ENCODE results near the gene NSMCE1. TPM values are rescaled to one million over a fixed set of nuclear protein-coding genes. Genes with fewer than 3 reads are reported as not detected.

The NSMCE1 gene
- total RNA-seq, 1 experiment from 2014 or later: 19.3 TPM

DNA sequence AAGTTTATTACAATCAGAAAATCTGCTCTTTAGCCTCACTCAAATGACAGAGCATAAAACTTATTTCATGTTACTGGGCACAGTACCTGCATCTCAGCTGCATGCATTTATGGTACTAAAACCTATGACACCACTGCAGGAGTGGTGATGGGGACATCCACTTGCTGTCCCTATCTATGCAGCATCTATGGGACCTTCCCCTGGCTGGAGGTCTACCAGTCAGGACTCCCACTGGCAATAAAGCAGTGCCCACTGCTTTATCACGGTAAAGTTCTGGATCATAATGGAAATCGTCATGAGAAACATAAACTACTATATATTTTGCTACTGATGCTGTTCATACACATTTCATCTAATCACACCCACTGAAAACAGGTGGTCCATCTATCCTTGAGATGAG lies 26.2 kb downstream of the NSMCE1 start:
- H3K9me3 Mint-ChIP-seq: no peaks in the 10 kb centered on the region
- H2AK5ac ChIP-seq (ENCODE audit: insufficient read length, low read length): no peak overlapping the region
- no peaks in the 10 kb centered on the region for H3K79me2 ChIP-seq (ENCODE audit: insufficient read depth, low read length)
- H4K20me1 ChIP-seq (ENCODE audit: control insufficient read depth, insufficient read depth, insufficient read length): no peaks in the 10 kb centered on the region
- H2AFZ ChIP-seq (ENCODE audit: low read length): no peak overlapping the region
- H2BK12ac ChIP-seq (ENCODE audit: insufficient read length, low read depth, low read length): no peak overlapping the region
- H3K79me1 ChIP-seq (ENCODE audit: insufficient read depth, low read depth, low read length, poor library complexity, severe bottlenecking): no peaks in the 10 kb centered on the region
- TF ChIP-seq, protein P1, sequence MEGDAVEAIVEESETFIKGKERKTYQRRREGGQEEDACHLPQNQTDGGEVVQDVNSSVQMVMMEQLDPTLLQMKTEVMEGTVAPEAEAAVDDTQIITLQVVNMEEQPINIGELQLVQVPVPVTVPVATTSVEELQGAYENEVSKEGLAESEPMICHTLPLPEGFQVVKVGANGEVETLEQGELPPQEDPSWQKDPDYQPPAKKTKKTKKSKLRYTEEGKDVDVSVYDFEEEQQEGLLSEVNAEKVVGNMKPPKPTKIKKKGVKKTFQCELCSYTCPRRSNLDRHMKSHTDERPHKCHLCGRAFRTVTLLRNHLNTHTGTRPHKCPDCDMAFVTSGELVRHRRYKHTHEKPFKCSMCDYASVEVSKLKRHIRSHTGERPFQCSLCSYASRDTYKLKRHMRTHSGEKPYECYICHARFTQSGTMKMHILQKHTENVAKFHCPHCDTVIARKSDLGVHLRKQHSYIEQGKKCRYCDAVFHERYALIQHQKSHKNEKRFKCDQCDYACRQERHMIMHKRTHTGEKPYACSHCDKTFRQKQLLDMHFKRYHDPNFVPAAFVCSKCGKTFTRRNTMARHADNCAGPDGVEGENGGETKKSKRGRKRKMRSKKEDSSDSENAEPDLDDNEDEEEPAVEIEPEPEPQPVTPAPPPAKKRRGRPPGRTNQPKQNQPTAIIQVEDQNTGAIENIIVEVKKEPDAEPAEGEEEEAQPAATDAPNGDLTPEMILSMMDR (conservative IDR thresholded peaks at IDR 0.05): no peak
- H3K9me3 ChIP-seq (ENCODE audit: control insufficient read depth, low read depth, low read length): no peaks in the 10 kb centered on the region
- H3T11ph ChIP-seq (ENCODE audit: low read length): no peak overlapping the region
- H3K23me2 ChIP-seq (ENCODE audit: insufficient read length, low read depth, low read length, poor library complexity, severe bottlenecking): no peaks in the 10 kb centered on the region
- H2BK20ac ChIP-seq (ENCODE audit: low read depth, low read length, poor library complexity, severe bottlenecking): no peak overlapping the region
- H3K14ac ChIP-seq (ENCODE audit: insufficient read depth, low read length): no peak overlapping the region
- no peak overlapping the region for H4K91ac ChIP-seq (ENCODE audit: insufficient read length, low read depth, low read length)
- no peak overlapping the region for H3K23ac ChIP-seq (ENCODE audit: insufficient read length, low read depth, low read length)
- H2BK120ac ChIP-seq (ENCODE audit: low read depth, low read length, poor library complexity, severe bottlenecking): no peak overlapping the region
- H3K4me3 Mint-ChIP-seq: no peak overlapping the region
- peak; percentile 0 for DNase-seq
- H3K9ac ChIP-seq (ENCODE audit: extremely low read depth, insufficient read length, low read length): no peak overlapping the region
- no peak overlapping the region for H3K56ac ChIP-seq (ENCODE audit: insufficient read length, low read depth, low read length)
- no peak overlapping the region for H2BK5ac ChIP-seq (ENCODE audit: insufficient read length, low read length)
- no peak overlapping the region; a peak in 1 of 7 replicates for H3K27ac Mint-ChIP-seq
- WGBS (ENCODE audit: extremely low coverage, insufficient read length, low lambda C conversion rate): no CpG with 5 or more reads among the region's 2 CpGs
- peaks cover 11 to 21% of the 10 kb centered on the region in 2 experiments for H3K4me1 Mint-ChIP-seq
- H3K4ac ChIP-seq (ENCODE audit: low read depth, low read length): no peak overlapping the region
- no peak overlapping the region for H3K27ac ChIP-seq (ENCODE audit: insufficient read length, low read depth, low read length)
- no peak overlapping the region for H2BK15ac ChIP-seq (ENCODE audit: low read depth, low read length)
- no peaks in the 10 kb centered on the region for H3K27me3 ChIP-seq (ENCODE audit: insufficient read depth, low read length)
- no peak overlapping the region for H4K8ac ChIP-seq (replicated peaks; ENCODE audit: insufficient read length, low read depth, low read length)
- H3K4me1 ChIP-seq (ENCODE audit: insufficient read depth, low read length): peaks cover 4% of the 10 kb centered on the region; the same call in 1 of the 2 replicates
- no peak overlapping the region for H4K5ac ChIP-seq (ENCODE audit: insufficient read length, low read depth, low read length)
- no peak overlapping the region for H3K18ac ChIP-seq (ENCODE audit: insufficient read length, low read depth, low read length)
- no peaks in the 10 kb centered on the region for H3K36me3 Mint-ChIP-seq (ENCODE audit: insufficient read depth in 1 of 3, low read depth in 3 of 3)
- H3K4me2 ChIP-seq (ENCODE audit: insufficient read depth, insufficient read length, low read length): no peak overlapping the region
- H3K27me3 Mint-ChIP-seq (ENCODE audit: low read depth): peaks cover 1% of the 10 kb centered on the region; the same call in 1 of the 2 replicates

Data from H9 (cell line).